GM12878 (cell line): Measurements from ENCODE around the gene DDRGK1. TPM values are rescaled to one million over a fixed set of nuclear protein-coding genes. Genes with fewer than 3 reads are reported as not detected.
A peak's percentile ranks its signal among the peaks of the same experiment; 100 is the strongest.

ENCODE experiments used
- ATAC-seq: fragments of 200-7000 bp; cut with Tn5 transposase; 3 replicates; pipeline ENCODE4 v1.9.1; 2020; ENCODE audit warnings: mild to moderate bottlenecking, moderate library complexity
- BruUV-seq: library from RNA; stranded (reverse); fragments of 400-500 nt; replicated peaks from 2 replicates; lab custom pipeline; 2021; lab: Mats Ljungman, UMichigan
- CTCF ChIA-PET: fragments of 300-600 bp; sonication (Branson Sonifier 250); formaldehyde crosslinking; extraction: SDS; loops from one replicate; lab custom pipeline; 2021; ENCODE audit warnings: inconsistent platforms; lab: Yijun Ruan, JAX
- POLR2A ChIA-PET: fragments of 350-600 bp; formaldehyde crosslinking; extraction: SDS; loops from one replicate; lab custom pipeline; 2021; ENCODE audit warnings: inconsistent platforms; lab: Charles Lee
- RAD21 ChIA-PET: fragments of 300-600 bp; sonication (Branson Sonifier 250); formaldehyde crosslinking; loops from one replicate; lab custom pipeline; 2023; ENCODE audit warnings: antibody characterized with exemption; ENCODE audit not compliant: unreplicated experiment; lab: Charles Lee
- SMC1A ChIA-PET: fragments of 300-600 bp; sonication (Branson Sonifier 250); formaldehyde crosslinking; loops from one replicate; lab custom pipeline; 2023; ENCODE audit not compliant: unreplicated experiment, uncharacterized antibody; lab: Charles Lee
- DNase-seq: peaks from one replicate; pipeline ENCODE4 v3.0.0-alpha.2; 2011; ENCODE audit warnings: low read depth, low spot score
- FAIRE-seq: peaks from 3 replicates; lab custom pipeline; 2011; peaks lifted over from hg19 to GRCh38; lab: Jason Lieb, UNC
- H2AFZ ChIP-seq: 2 replicates; pipeline ENCODE4 v1.6.0; 2011; ENCODE audit warnings: low read depth, low read length, control low read depth; ENCODE audit not compliant: control insufficient read depth
- H3K27ac ChIP-seq: 2 replicates; pipeline ENCODE4 v1.5.1; 2011; ENCODE audit warnings: control low read depth; ENCODE audit not compliant: control insufficient read depth, insufficient read depth
- H3K27me3 ChIP-seq, 2 experiments: replicated peaks in 1 of 2; 2 replicates each; pipeline versions ENCODE4 v1.6.0 to v1.6.1; 2011; ENCODE audit warnings: low read length in 1 of 2; ENCODE audit not compliant: control insufficient read depth in 2 of 2, insufficient read depth in 2 of 2
- H3K36me3 ChIP-seq, 2 experiments: 2 replicates each; pipeline ENCODE4 v1.5.1; 2011; ENCODE audit warnings: low read length in 1 of 2; ENCODE audit not compliant: control insufficient read depth in 2 of 2, insufficient read depth in 2 of 2
- H3K4me1 ChIP-seq: 2 replicates; pipeline ENCODE4 v1.6.1; 2011; ENCODE audit warnings: mild to moderate bottlenecking, low read length, moderate library complexity, mixed read lengths; ENCODE audit not compliant: control insufficient read depth, insufficient read depth
- H3K4me2 ChIP-seq: 2 replicates; pipeline ENCODE4 v1.6.0; 2011; ENCODE audit warnings: control low read depth; ENCODE audit not compliant: control insufficient read depth, insufficient read depth
- H3K4me3 ChIP-seq: fragments of 200-600 bp; sonication (generic); 2 replicates; pipeline ENCODE4 v1.5.1; 2016
- H3K79me2 ChIP-seq: 2 replicates; pipeline ENCODE4 v1.6.0; 2011; ENCODE audit warnings: low read length; ENCODE audit not compliant: control insufficient read depth, insufficient read depth
- H3K9ac ChIP-seq: 2 replicates; pipeline ENCODE4 v1.8.0; 2011; ENCODE audit warnings: low read length, control low read depth, mixed read lengths; ENCODE audit not compliant: control insufficient read depth, insufficient read depth
- H3K9me3 ChIP-seq: replicated peaks from 3 replicates; pipeline ENCODE4 v1.5.1; 2011; ENCODE audit warnings: mild to moderate bottlenecking, low read length; ENCODE audit not compliant: control insufficient read depth, insufficient read depth
- H4K20me1 ChIP-seq: 2 replicates; pipeline ENCODE4 v1.6.0; 2011; ENCODE audit not compliant: control insufficient read depth, insufficient read depth
- CREB1 ChIP-seq: IDR thresholded peaks from 2 replicates; pipeline ENCODE4 v1.6.1; 2012; ENCODE audit warnings: low read depth, mild to moderate bottlenecking, inconsistent platforms
- EP300 ChIP-seq, 2 experiments: fragments of 150-350 bp in 1 of 2; IDR thresholded peaks; 2 replicates each; pipeline ENCODE4 v1.6.1; 2011 to 2012; ENCODE audit warnings: low read depth in 2 of 2, low read length in 2 of 2, borderline replicate concordance in 1 of 2, improper control_type of control experiment in 1 of 2, inconsistent platforms in 1 of 2; ENCODE audit not compliant: control insufficient read depth in 1 of 2
- POLR2A ChIP-seq: IDR thresholded peaks from 2 replicates; pipeline ENCODE4 v1.6.1; 2011; ENCODE audit warnings: low read depth, mild to moderate bottlenecking, low read length
- WGBS: methylation state at CpG from one replicate; pipeline ENCODE4 v1.1.6; 2016; ENCODE audit warnings: low lambda C conversion rate; ENCODE audit not compliant: insufficient replicate concordance, insufficient coverage; ENCODE audit errors: missing lambda C conversion rate; 5-methylcytosine and 5-hydroxymethylcytosine counted together
- in situ Hi-C: fragments of 300-500 bp; cut with MboI; formaldehyde crosslinking; loops from 9 replicates; pipeline ENCODE4 v1.14.3; 2018; ENCODE audit warnings: mixed read lengths
- intact Hi-C: fragments of 100-400 bp; cut with micrococcal nuclease; formaldehyde crosslinking; loops from one replicate; pipeline ENCODE4 v1.14.2; 2022; ENCODE audit not compliant: unreplicated experiment
- polyA plus RNA-seq, 11 experiments: library from polyadenylated mRNA; depleted of rRNA in 4 of 11; unstranded in 6 of 11; stranded (reverse) in 5 of 11; fragments of >200 nt; fragmentation: Nextera tagmentation in 4 of 11; fragmentation: Illumina TruSeq in 1 of 11; extraction: Ambion mirVana in 4 of 11; extraction: Trizol in 1 of 11; gene quantifications; 1 replicate in 1 of 11; 2 replicates in 10 of 11; pipeline versions ENCODE4 v1.2.1 to v1.2.3, GENCODE V29; 2011 to 2016; ENCODE audit warnings: inconsistent platforms in 2 of 11, missing spikeins in 2 of 11, low read depth in 1 of 11
- total RNA-seq, 4 experiments: library from RNA; depleted of rRNA in 3 of 4; stranded (reverse); fragments of >200 nt in 3 of 4; fragmentation: Illumina TruSeq in 1 of 4; extraction: Trizol in 1 of 4; gene quantifications; 2 replicates each; pipeline versions ENCODE4 v1.2.1 to v1.2.3, GENCODE V29; 2013 to 2021
- TF ChIP-seq, protein P1 (sequence below): fragments of 450-650 bp; IDR thresholded peaks from 2 replicates; pipeline ENCODE4 v1.6.1; 2016; ENCODE audit warnings: mild to moderate bottlenecking

Gene DDRGK1
- total and polyA plus RNA-seq, 10 of the 15 experiments (the other 5 are each of a cell fraction or from before 2014, with no cell fraction given) = 4.0 to 55.2 (median 39.7) TPM

DNA sequence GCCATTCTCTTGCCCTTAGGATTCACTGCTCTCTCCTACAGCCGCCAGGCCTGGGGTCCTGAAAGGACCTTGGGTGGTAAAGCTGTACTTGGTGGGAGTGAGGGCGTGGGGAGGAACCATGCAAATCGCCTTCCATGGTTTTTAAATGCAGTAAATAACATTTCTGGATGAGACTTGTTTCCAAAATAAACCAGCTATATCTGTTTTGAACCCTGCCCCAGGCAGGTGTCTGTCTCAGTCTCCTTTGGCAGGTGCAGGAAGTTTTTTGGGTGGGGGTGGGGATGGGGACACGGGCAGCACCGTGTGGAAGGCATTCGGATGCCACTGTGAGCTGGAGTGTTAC, 19.1 kb upstream of the DDRGK1 start:
- DNase-seq = no peak
- H3K9me3 ChIP-seq = no peaks in the 10 kb centered on the region
- peaks cover 0 to 10% of the 10 kb centered on the region in 2 experiments; a peak in 2 of 4 replicates for H3K36me3 ChIP-seq
- ATAC-seq = no peak
- CTCF ChIA-PET = interaction anchor here (1.2 kb wide), 1 partner anchor 487 kb away, joined by 3 read pairs; no protein-coding TSS in a partner anchor
- no peak for TF ChIP-seq CREB1
- no peak for TF ChIP-seq EP300 (IDR thresholded peaks at IDR 0.05; ENCODE audit: borderline replicate concordance in 1 of 2, control insufficient read depth in 1 of 2, low read depth in 2 of 2, low read length in 2 of 2)
- TF ChIP-seq, protein P1, sequence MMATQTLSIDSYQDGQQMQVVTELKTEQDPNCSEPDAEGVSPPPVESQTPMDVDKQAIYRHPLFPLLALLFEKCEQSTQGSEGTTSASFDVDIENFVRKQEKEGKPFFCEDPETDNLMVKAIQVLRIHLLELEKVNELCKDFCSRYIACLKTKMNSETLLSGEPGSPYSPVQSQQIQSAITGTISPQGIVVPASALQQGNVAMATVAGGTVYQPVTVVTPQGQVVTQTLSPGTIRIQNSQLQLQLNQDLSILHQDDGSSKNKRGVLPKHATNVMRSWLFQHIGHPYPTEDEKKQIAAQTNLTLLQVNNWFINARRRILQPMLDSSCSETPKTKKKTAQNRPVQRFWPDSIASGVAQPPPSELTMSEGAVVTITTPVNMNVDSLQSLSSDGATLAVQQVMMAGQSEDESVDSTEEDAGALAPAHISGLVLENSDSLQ = no peak
- TF ChIP-seq POLR2A = peak; percentile 8; the same call in 1 of the 2 replicates
- FAIRE-seq = no peak
- H3K27me3 ChIP-seq = no peaks in the 10 kb centered on the region
- H3K4me2 ChIP-seq = no peak overlapping the region
- intact Hi-C loops (no loop called here), in situ Hi-C loops (no loop called here)
- RAD21 ChIA-PET = no interaction called here
- no peak overlapping the region for H3K4me3 ChIP-seq
- H3K79me2 ChIP-seq = no peaks in the 10 kb centered on the region
- POLR2A ChIA-PET = no interaction called here
- no peak overlapping the region for H2AFZ ChIP-seq
- SMC1A ChIA-PET = interaction anchor here (1.2 kb wide), 1 partner anchor 27 kb away, joined by 4 read pairs; no protein-coding TSS in a partner anchor
- peaks cover 13% of the 10 kb centered on the region for H3K4me1 ChIP-seq
- 69% methylated on average over 6 of the region's 6 CpGs for WGBS
- no peaks in the 10 kb centered on the region for H4K20me1 ChIP-seq
- H3K27ac ChIP-seq = peak overlapping the region; percentile 58; the same call in 1 of the 2 replicates
- no TSS peak for BruUV-seq
- no peak overlapping the region for H3K9ac ChIP-seq
